AG04450 (cell line): ENCODE results near the gene EEF1AKMT1. TPM values are rescaled to one million over a fixed set of nuclear protein-coding genes. Genes with fewer than 3 reads are reported as not detected.

Experiments used
- CTCF ChIA-PET: fragments of 300-600, 350-600 bp; formaldehyde crosslinking; extraction: SDS; loops from one replicate; lab custom pipeline; 2022; ENCODE audit warnings: antibody characterized with exemption, inconsistent platforms; lab: Charles Lee
- POLR2A ChIA-PET: fragments of 350-600 bp; formaldehyde crosslinking; extraction: SDS; loops from one replicate; lab custom pipeline; 2021; ENCODE audit warnings: antibody characterized with exemption, inconsistent platforms; lab: Yijun Ruan, JAX
- DNase-seq: peaks from one replicate; pipeline ENCODE4 v3.0.0-alpha.2; 2011; ENCODE audit warnings: low read depth, low spot score
- H3K27ac ChIP-seq: one replicate; pipeline ENCODE4 v1.5.1; 2012; ENCODE audit warnings: low read depth, low read length, control low read depth
- H3K27me3 ChIP-seq: one replicate; pipeline ENCODE4 v1.6.0; 2012; ENCODE audit warnings: low read length; ENCODE audit not compliant: control insufficient read depth, insufficient read depth
- H3K4me3 ChIP-seq: 2 replicates; pipeline ENCODE4 v1.5.1; 2011; ENCODE audit warnings: mild to moderate bottlenecking, low read depth, low read length, control low read depth
- H3K9me3 ChIP-seq: 2 replicates; pipeline ENCODE4 v1.5.1; 2012; ENCODE audit warnings: low read length; ENCODE audit not compliant: control insufficient read depth, insufficient read depth
- polyA plus RNA-seq: library from polyadenylated mRNA; depleted of rRNA; stranded (reverse); fragments of >200 nt; gene quantifications from 2 replicates; pipeline ENCODE4 v1.2.3, GENCODE V29; 2011
- TF ChIP-seq, protein P1 (sequence below): IDR thresholded peaks from 2 replicates; pipeline ENCODE4 v1.5.1; 2011; ENCODE audit warnings: low read depth, low read length, control low read depth, inconsistent platforms

The EEF1AKMT1 gene
- polyA plus RNA-seq, 1 experiment: 19.5 TPM

DNA sequence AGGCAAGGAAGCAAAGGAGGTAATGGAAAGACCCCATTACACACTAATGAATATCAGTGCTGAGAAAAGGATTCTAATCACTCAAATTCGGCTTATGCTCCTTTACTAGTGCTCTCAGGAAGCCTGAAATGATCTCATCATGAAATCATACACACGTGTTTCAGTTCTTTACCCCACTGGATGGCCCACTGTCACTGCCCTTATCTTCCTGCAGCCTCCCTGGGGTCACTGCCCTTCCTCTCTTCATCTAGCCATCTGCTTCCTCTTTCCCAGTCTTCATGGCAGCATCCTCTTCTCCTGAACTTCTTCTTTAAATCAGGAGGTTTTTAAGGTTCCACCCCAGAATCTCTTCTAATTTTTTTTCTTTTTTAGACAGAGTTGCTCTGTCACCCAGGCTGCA is 27.9 kb upstream of the EEF1AKMT1 start:
- Histone ChIP-seq H3K27ac (no peak overlapping the region), H3K27me3 (no peaks in the 10 kb centered on the region), H3K4me3 (no peak overlapping the region), H3K9me3 (no peaks in the 10 kb centered on the region)
- ChIA-PET CTCF (no interaction called here), POLR2A (no interaction called here)
- TF ChIP-seq, protein P1, sequence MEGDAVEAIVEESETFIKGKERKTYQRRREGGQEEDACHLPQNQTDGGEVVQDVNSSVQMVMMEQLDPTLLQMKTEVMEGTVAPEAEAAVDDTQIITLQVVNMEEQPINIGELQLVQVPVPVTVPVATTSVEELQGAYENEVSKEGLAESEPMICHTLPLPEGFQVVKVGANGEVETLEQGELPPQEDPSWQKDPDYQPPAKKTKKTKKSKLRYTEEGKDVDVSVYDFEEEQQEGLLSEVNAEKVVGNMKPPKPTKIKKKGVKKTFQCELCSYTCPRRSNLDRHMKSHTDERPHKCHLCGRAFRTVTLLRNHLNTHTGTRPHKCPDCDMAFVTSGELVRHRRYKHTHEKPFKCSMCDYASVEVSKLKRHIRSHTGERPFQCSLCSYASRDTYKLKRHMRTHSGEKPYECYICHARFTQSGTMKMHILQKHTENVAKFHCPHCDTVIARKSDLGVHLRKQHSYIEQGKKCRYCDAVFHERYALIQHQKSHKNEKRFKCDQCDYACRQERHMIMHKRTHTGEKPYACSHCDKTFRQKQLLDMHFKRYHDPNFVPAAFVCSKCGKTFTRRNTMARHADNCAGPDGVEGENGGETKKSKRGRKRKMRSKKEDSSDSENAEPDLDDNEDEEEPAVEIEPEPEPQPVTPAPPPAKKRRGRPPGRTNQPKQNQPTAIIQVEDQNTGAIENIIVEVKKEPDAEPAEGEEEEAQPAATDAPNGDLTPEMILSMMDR: no peak
- no peak for DNase-seq

- Histone ChIP-seq H3K27me3 (no peaks in the 10 kb centered on the region), H3K9me3 (no peaks in the 10 kb centered on the region), H3K4me3 (no peak overlapping the region), H3K27ac (no peak overlapping the region)
- no peak for DNase-seq
- ChIA-PET POLR2A (no interaction called here), CTCF (no interaction called here)
- TF ChIP-seq, protein P1: no peak
Measured at GRCh38 chr13:20799726-20800416, 26.1 kb upstream of the EEF1AKMT1 start.

- TF ChIP-seq, protein P1: no peak
- Histone ChIP-seq H3K27me3 (no peaks in the 10 kb centered on the region), H3K4me3 (no peak overlapping the region), H3K27ac (no peak overlapping the region), H3K9me3 (no peaks in the 10 kb centered on the region)
- ChIA-PET CTCF (no interaction called here), POLR2A (no interaction called here)
- no peak for DNase-seq
Measured at GRCh38 chr13:20798027-20798426, 24.3 kb upstream of the EEF1AKMT1 start.

DNA sequence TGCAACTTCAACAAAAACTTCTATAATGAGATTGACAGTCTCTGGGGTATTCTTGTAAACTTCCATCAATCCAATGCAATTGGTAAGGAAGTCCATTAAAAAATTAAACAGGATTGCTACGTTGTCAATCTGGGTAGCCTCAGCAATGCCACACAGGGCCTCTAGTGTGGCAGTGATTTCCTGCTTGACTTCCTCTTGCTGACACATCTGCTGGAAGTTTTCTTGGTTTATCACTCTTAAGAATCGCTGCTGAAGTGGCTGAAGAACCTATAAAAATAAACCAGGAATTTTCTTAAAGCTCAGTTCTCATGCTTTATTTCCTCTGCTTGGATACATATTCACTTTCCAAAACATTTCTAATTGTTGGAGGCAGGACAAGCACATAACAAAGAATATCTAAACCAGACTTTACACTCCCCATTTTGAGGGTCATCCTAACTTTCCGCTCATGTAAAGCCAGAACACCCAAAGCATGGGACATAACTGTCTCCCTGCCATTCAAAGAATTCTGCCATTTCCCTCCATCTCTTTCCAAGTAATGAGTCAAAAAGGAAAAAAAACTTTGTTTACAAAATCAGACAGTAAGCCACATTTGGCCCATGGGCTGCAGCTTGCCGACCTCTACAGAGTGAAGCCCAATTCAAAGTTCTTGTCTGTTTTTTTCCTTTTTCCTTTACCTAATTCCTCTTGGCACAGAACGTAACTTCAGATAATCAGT is 23.2 kb upstream of the EEF1AKMT1 start:
- Histone ChIP-seq H3K9me3 (no peaks in the 10 kb centered on the region), H3K27ac (no peak overlapping the region), H3K27me3 (no peaks in the 10 kb centered on the region), H3K4me3 (no peak overlapping the region)
- DNase-seq: no peak
- TF ChIP-seq, protein P1: no peak
- ChIA-PET CTCF (interaction anchor here (1.4 kb wide), 1 partner anchor 32 kb away, joined by 6 read pairs; no protein-coding TSS in a partner anchor), POLR2A (no interaction called here)

DNA sequence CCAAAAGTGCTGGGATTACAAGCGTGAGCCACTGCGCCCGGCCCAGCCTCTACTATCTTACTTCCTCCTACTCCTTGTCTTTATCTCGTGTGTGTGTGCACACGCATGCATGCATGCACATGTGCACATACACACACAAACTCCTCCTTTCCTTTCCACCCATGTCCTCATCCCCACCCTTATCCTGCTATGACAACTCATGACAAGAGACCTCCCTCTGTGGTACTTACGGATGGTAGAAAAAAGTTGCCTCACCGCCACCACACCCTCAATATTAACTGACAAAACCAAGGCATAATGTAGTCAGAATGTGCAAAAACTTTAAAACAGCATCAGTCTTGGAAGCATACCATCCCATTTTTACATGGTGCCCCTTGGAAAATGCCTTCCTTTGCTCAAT is 15.9 kb upstream of the EEF1AKMT1 start:
- CTCF ChIA-PET: no interaction called here
- H3K27ac ChIP-seq: no peak overlapping the region
- POLR2A ChIA-PET: no interaction called here
- no peak overlapping the region for H3K4me3 ChIP-seq
- DNase-seq: no peak
- H3K9me3 ChIP-seq: no peaks in the 10 kb centered on the region
- TF ChIP-seq, protein P1: no peak
- no peaks in the 10 kb centered on the region for H3K27me3 ChIP-seq
